ENCODE measurements around the gene ANKRD16.

DNA sequence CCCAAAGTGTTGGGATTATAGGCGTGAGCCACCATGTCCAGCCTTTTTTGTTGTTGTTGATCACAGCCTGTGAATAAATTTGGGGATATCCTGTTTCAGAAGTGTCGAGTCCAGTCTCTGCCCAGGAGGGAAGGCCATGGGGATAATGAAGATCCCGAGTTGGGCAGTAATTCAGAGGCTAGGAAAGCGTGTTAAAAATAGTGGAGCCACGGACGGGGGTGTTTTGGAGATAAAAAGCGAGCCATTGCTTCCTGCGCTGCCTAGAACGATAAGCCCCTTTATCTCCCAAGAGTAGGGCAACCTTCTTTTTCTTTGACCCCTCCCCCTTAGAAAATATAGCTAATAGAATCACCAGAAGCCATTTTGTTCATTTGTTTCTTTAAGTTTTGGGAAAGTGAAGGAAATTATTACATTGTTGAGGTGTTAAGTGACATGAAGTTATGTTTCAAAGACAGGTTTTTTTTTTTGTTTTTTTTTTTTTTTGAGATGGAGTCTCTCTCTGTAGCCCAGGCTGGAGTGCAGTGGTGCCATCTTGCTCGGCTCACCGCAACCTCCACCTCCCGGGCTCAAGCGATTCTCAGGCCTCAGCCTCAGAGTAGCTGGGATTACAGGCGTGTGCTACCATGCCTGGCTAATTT lies 44.3 kb upstream of the ANKRD16 start:
- TF ChIP-seq, protein P1, sequence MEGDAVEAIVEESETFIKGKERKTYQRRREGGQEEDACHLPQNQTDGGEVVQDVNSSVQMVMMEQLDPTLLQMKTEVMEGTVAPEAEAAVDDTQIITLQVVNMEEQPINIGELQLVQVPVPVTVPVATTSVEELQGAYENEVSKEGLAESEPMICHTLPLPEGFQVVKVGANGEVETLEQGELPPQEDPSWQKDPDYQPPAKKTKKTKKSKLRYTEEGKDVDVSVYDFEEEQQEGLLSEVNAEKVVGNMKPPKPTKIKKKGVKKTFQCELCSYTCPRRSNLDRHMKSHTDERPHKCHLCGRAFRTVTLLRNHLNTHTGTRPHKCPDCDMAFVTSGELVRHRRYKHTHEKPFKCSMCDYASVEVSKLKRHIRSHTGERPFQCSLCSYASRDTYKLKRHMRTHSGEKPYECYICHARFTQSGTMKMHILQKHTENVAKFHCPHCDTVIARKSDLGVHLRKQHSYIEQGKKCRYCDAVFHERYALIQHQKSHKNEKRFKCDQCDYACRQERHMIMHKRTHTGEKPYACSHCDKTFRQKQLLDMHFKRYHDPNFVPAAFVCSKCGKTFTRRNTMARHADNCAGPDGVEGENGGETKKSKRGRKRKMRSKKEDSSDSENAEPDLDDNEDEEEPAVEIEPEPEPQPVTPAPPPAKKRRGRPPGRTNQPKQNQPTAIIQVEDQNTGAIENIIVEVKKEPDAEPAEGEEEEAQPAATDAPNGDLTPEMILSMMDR (IDR thresholded peaks at IDR 0.05), result no peak
- no peak for TF ChIP-seq EP300 (IDR thresholded peaks at IDR 0.05)
